RPMI8226 (cell line): ENCODE measurements around the gene POLR2L.

ENCODE experiments used
- DNase-seq: peaks from one replicate; pipeline ENCODE4 v3.0.0-alpha.2; 2015

The POLR2L gene

DNA sequence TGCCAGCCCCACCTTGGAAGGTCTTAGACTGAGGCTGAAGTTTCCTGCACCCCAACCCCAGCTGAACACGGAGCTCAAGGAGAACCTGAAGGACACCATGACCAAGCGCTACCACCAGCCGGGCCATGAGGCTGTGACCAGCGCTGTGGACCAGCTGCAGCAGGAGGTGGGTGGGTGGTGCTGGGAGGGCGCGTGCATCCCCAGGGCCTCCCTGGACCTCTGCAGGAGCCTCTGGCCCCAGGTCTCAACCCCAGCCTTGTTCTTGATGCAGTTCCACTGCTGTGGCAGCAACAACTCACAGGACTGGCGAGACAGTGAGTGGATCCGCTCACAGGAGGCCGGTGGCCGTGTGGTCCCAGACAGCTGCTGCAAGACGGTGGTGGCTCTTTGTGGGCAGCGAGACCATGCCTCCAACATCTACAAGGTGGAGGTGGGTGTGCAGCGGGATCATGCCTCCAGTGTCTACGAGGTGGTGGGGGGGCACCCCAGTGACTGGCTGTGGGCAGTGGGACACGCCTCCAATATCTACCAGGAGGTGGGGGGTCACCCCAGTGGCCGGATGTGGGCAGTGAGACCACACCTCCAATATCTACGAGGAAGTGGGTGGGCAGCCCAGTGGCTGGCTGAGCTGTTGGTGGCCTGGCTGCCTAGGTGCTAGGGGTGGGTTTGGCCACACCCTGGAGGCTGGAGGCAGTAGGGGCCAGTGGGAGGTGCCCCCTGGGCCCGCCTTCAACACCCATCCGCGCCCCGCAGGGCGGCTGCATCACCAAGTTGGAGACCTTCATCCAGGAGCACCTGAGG is 4.9 kb downstream of the POLR2L start:
- no peak for DNase-seq

DNA sequence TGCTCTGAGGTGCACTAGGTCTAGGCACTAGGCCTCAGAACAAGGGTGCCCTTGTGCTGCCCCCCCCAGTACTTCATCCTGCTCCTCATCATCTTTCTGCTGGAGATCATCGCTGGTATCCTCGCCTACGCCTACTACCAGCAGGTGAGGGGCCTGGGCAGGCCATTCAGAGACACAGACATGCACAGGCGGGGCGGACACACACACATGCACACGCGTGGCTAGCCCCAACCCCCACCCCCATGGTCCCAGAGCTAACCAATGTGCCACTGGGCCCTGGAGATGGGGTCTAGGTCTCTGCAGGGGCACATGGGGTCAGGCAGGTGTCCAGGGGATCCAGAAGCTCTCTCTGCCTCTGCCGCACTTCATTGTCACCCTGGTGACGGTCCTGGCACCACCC is 5.6 kb downstream of the POLR2L start:
- no peak for DNase-seq

DNA sequence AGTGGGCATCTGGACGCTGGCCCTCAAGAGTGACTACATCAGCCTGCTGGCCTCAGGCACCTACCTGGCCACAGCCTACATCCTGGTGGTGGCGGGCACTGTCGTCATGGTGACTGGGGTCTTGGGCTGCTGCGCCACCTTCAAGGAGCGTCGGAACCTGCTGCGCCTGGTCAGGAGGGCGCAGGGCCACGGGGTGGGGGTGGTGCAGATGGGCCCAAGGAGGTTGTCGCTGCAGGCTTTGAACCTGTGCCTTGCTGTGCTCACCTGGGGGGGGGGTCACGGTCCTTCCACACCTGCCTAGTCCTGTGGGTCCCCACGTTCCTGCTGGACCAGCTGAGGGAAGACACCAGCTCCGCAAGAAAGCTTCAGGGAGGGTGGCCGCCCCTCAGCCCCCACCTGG is 6.1 kb downstream of the POLR2L start:
- no peak for DNase-seq

DNA sequence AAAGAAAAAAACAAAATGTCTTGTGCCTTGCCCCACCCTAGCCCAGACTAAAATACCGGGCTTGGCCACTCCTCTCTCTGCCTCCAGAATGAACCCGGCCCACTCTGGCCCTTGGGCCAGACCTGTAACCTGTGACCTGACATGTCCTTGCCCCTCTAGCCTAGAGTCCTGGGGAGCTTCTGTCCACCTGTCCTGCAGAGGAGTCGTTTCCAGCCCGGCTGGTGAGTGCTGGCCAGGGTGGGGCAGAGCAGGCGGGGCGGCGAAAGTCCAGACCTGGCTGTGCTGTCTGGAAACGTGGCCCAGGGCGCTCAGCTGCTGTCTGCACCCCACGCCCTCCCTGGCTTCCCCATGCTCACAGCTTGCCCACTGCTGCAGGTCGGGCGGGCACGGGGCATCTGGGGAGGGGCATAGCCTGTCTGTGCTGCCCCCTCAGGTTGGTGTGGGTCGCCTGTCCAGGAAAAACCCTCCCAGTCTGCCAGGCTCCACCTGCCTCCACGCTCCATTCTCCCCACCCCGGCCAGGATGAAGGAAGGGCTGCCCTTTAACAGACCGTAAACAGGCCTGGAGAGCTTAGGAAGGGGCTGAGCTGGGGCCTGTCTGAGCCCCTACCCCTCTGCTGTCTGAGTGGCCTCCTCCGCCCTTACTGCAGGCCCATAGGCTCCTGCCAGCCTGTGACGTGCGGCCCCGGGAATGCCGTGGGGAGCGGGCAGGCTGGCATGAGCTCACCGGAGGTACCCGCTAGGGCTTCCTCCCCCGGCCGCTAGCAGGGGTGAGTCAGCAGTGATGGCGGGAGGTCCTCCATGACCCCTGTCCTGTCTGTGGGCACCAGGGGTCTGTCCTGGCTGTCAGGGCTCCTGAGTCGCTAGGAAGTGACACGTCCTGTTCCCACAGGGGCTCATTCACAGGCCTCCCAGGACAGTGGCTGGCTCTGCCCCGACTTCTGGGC is 7.7 kb downstream of the POLR2L start:
- no peak for DNase-seq

DNA sequence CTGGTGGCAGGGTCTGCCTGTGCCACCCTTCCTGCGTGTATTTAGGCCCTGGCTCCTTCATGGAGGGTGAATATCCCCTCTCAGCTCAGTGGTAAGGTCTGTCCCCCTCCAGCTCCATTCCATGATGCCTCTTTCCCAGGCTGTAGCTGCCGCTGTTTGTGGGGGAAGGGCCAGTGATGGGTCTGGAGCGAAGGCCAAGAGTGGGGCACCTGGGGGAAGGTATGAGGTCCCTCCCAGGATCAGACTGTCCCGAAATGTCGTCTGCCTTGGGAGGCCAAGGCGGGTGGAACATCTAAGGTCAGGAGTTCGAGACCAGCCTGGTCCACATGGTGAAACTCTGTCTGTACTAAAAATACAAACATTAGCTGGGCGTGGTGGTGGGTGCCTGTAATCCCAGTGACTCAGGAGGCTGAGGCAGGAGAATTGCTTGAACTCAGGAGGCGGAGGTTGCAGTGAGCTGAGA is 8.4 kb downstream of the POLR2L start:
- no peak for DNase-seq

DNA sequence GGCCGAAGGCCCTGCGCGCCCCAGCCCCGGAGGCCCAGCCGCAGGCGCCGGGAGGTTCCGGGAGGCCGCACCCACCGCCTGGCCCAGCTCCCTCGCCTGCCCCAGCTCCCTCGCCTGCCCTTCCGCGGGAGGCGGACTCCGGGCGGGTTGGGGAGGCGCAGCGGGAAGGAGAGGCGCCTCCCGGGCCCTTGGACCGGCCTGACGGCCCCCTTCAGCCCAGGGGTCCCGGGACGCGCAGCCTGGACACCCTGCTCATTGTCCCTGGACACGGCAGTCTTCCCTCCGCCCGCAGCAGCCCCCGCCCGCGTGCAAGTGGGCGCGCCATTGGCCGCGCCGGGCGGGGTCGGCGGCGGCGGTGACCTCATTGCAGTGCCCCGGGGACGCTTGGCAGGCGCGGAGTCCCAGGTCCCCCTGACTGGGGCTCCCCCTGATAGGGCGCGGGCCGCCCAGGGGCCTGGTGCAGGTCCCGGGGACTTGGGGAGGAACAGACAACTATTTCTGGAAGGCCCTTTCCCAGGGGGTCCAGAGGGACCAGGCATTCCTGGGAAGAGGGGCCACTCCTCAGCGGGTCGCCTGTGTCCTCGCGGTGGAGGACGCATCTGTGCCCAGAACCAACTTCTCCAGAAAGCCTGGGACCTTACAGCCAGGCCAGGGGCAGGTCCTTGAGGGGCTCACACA is 9.1 kb downstream of the POLR2L start:
- DNase-seq, result peak; percentile 60

DNA sequence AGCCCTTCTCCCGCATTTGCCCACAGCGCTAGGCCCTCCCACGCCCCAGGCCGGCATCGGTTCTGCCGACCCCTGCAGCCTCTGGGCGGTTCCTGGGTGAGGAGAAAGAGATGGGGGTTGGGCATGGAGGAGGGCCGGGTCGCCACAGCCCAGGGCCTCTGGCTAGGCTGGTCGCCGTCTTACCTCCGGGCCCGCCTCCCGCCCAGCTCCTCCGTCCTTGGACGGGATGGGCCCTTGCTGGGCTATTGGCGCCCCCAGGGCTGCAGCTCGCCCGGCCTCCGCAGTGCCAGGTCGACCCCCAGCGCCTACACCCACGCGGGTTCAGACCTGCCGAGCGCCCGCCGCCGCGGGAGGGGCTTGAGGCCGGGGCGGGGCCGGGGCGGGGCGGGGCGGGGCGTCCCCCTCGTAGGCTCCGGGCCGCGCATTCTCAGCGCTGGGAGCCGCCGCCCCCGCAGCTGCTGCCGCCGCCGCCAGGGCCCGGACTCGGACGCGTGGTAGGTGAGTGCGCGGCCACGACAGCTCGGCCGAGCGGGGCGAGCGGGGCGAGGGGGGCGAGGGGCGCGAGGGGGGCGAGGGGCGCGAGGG is 9.7 kb downstream of the POLR2L start, which contains the start of gene CD151:
CD151 (plus strand) TSS at position 424 of the 585 bp plus-strand sequence. CDS start 3,118 bp downstream, outside the sequence.
- peak; percentile 80 for DNase-seq

DNA sequence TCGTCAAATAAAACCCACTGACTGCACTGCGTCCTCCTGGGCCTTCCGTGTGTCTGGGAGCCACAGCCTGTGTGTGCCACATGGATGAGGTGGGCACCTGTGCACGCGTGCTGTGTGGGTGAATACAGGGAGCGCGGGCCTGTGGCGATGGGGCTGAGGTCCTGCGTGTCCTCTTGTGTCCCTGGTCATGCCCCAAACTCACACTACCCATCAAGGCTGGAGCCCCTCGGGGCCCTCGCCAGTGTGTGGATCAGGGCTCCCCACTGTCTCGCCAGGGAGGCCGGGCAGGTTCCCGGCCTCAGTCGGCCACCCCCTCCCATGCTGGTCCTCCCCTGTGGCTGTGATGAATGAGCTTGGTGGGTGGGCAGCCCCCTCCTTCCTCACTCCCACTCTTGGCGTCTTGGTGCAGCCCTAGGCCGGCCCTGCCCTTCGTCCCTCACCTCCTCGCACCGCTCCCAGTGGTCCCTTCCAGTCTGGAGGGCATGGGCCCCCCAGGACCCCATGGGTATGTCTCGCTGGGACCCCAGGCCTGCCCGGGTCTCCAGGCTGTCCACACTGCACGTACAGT is 10.3 kb downstream of the POLR2L start:
- DNase-seq, result no peak

DNA sequence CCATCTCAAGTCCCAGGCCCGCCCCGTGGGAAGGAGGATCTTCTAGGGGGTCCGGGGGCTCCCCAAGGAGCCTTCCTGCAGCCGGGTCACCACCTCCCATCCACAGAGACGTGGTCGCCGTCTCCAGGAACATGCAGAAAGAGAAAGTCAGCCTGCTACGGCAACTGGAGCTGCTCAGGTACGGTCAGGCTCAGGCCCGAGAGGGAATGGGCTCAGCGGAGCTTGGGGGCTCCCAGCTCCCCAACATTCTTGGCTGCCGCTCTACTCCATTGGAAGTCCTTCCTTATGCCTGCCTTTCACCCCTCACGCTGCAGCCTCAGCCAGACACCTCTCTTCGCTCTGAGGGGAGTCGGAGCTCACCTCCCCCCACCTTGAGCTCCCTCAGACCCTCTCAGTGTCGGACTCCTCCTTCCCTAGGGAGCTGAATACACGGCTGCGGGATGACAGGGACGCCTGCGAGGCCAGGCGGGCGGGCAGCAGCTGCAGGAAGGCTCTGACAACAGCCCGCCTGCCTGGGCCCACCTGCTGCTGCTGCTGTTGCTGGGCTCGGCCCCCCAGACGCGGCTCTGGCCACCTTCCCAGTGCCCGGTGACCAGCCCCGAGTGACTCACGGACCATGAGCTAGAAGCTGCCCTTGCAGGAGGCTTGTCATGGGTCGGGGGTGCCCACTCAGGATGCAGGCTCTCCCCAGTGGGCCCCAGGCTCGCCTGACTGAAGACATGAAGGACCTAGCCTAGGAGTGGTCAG is 11.0 kb downstream of the POLR2L start:
- DNase-seq, result no peak

DNA sequence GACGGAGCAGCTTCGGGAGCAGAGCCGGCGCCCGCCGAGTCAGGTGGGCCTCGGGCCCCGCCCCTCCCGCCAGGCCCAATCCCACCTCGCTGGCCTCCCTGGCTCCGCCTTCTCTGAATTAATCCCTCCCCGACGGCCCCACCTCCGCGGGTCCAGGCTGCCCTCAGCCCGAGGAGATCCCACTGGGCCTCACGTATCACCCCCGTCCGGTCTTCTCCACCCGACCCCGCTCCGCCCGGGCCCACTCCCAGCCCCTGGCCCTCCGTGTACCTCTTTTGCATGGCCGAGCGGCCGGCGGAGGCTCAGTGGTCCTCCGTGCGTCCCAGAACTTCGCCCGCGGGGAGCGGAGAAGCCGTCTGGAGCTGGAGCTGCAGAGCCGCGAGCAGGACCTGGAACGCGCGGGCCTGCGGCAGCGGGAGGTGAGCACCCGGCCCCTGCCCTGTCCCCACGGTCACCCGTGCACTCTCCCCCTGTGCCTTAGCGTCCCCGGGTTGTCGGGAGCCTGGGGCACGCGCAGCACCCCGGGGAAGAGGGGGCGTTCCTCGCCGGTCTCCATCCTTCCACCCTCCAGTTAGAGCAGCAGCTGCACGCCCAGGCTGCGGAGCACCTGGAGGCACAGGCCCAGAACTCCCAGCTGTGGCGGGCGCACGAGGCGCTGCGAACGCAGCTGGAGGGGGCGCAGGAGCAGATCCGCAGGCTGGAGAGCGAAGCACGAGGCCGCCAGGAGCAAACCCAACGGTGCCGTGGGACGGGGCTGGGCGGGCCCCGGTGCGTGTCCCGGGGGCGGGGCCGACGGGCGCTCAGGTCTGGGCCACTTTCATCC is 11.8 kb downstream of the POLR2L start:
- peak; percentile 87 for DNase-seq

DNA sequence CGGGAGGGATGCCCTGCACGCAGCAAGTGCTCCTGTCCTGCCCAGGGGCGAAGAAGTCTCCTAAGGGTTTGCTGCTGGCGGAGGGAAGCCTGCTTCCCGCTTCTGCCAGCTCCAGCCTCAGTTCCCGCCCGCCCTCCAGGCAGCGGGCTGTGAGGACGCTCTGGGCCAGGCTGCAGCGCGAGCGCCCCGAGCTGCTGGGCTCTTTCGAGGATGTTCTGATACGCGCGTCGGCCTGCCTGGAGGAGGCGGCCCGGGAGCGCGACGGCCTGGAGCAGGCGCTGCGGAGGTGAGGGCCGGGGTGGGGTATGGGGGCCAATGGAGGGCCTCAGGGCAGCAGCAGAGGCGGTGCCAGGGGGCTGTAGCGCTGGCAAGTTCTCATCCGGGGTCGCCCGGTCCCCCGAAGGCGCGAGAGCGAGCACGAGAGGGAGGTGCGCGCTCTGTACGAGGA is 12.5 kb downstream of the POLR2L start:
- DNase-seq, result no peak

DNA sequence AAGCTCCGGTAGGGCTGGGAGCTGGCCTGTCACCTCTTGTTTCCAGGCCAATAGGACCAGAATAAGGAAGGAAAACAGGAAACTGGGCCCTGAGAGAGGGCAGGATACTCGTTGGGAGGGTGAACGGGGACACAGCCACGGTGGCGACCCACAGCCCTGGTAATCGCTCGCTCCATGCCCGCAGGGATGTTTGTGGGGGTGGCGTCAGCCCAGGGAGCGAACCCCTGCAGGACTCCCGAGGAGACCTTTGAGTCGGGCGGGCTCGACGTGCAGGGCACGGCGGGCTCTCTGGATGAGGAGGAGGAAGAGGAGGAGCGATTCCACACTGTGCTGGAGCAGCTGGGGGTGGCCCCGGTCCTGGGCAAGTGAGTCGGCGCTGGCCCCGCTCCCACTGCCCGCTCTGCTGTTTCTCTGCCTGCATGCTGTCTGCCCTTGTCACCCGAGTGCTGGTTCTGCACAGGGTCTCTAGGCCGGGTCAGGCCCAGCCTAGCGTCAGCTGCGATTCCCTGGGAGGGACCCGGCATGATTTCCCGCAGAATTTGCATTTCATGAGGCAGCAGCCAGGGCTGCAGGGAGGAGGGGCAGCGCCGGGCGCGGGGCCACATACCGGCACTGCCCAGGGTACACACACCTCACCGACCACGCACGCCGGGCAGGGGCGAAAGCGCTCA is 13.0 kb downstream of the POLR2L start:
- no peak for DNase-seq

DNA sequence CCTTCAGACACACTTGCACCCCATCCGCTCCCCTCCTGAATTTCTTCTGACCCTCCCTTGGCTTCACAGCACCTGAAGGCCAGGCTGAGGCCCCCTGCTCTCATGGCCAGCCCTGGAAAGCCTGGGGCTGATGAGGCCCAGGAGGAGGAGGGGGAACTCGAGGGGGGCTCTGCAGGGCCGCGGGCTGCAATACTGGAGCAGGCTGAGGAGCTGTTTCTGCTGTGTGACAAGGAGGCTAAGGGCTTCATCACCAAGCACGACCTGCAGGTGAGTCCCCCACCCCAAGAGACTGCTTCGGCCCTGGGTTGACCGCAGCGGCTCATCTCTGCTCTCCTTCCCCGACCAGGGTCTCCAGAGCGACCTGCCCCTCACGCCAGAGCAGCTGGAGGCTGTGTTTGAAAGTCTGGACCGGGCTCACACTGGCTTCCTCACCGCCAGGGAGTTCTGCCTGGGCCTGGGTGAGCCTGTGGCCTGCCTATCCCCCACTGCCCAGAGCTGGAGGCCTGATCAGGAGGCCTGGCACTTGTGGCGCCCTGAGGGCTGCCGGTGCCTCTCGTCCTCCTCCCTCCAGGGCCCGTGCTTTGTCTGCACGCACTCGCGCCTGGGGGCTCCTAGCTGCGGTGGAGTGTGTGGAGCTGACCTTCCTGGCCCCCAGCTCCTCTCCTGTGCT is 13.7 kb downstream of the POLR2L start:
- no peak for DNase-seq

DNA sequence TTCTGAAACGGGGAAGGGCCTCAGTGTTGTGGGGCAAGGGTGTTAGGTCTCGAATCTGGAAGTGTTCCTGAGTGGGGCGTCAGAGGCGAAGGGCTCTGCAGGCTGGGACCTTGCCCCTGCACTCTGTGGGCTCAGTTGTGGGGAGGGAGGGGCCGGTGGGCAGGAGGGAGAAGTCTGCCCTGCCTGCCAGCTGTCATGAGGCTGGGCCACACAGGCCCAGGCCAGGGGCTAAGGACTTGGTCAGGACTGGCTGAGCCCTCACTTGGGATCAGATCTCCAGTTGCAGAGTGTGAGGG is 14.5 kb downstream of the POLR2L start, which contains the start of gene CRACR2B:
CRACR2B (plus strand) TSS at position 23 of the 296 bp plus-strand sequence. CDS start 689 bp downstream, outside the sequence.
- no peak for DNase-seq

DNA sequence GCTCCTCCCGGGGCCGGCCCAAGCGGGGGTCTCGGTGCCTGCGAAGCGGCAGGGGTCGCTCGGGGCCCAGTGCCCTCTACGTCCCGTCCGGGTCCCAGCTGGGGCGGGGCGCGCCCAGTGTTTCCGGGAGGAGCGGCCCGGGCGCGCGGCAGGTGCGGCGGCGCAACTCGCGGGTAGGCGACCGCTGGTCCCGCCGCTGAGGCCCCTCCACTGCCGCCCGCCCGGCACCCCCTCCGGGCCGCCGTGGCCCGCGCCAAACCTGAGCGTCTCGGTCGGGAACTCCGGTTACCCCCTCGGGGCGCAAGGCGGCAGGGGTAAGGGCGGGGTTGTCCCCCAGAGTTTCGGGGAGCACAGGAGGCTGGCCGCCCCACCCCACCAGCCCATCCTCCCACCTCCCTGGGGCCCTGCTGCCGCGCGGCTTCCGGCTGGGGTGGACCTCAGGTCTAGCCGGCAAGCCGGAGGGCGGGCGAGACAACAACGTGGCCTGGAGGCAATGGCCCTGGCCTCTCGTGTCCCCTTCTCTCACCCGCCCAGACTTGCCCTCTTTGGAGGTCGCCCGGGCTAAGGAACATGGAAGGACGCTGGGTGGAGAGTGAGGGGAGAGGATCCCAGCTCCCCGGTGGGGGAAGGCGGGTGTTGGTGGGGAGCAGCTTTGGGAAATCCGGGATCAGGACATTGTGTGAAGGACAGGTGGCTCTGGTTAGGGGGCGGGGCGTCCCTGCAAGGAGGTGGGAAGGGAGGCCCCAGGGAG is 15.0 kb downstream of the POLR2L start:
- peak; percentile 77 for DNase-seq

DNA sequence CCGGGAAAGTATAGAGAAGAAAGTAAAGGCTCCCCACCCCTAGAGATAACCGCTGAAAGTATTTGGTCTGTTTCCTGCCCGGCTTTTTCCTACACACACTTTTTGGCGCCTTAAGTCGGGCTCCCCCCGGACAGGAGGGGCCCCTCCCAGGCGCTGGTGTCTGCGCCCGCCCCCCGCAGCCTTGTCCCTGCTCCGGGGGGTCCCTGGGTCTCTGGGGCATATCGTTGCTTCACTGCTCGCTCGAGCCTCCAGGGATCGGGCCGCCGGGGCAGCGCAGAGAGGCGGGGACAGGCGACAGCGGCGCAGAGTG is 15.5 kb downstream of the POLR2L start:
- no peak for DNase-seq

DNA sequence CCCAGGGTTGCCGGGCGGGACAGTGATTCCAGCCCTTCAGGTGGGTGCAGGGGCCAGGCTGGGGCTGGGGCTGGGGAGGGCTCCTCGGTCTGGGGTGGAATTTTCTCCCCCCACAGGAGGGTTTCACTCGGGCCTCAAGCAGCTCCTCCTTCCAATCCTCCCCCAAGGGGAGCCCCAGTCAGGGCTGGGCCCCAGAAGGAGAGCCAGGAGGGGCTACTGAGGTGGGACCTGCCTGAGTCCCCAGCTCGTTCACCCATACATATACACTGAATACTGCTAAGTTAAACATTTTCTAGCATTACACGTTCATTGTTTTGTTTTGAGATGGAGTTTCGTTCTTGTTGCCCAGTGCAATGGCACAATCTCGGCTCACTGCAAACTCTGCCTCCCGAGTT is 16.1 kb downstream of the POLR2L start:
- DNase-seq, result no peak

DNA sequence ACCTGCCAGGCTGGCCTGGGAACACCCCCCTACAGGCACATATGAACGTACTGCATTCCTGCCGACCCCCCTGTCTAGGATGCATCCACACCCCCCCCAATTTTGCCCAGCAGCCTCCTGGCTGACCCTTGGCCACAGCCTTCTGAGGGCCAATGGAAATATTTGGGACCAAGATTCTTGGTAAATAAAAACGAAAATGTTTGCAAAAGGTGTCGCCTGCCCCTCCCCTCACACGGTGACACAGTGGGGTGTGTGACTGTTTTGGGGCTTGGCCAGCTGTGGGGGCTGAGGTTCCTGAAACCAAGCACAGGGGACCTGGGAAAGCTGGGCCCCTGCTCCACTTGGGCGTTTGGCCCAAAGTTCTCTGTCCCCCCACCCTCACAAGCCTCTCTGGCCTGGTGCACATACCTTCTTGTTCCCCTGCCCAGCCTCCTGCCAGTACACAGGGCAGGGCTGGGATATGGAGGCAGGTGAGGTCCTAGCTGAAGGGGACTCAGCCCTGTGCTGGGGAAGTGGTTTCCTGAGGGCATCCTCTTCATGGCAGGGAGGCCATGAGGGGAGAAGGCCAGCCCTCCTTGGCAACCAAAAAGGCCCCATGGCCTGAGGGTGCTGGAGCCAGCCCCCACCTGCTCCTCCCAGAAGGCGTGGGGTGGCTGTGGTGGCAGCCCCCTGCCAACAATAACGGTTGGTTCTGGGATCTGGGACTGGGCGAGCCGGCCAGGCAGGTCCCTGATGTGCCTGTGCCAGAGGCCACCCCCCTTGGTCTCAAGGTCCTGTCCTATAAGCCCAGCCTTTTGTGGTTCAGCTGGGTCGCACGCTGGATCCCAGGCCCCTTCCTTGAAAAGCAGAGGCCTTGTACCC is 16.7 kb downstream of the POLR2L start:
- DNase-seq, result no peak
